SJCRH30 (cell line): Measurements from ENCODE around the gene IGIP. TPM values are rescaled to one million over a fixed set of nuclear protein-coding genes. Genes with fewer than 3 reads are reported as not detected.

Experiments used
- DNase-seq, 2 experiments: peaks; one replicate each; pipeline ENCODE4 v3.0.0-alpha.2; 2015 to 2020
- H3K27ac ChIP-seq: fragments of 250-450 bp; sonication (Bioruptor Pico); 2 replicates; pipeline ENCODE4 v1.5.1; 2020; ENCODE audit warnings: mild to moderate bottlenecking, moderate library complexity
- H3K27me3 ChIP-seq: fragments of 250-450 bp; sonication (Bioruptor Pico); 2 replicates; pipeline ENCODE4 v1.5.1; 2020; ENCODE audit warnings: mild to moderate bottlenecking, moderate library complexity
- H3K36me3 ChIP-seq: fragments of 250-450 bp; sonication (Bioruptor Pico); 2 replicates; pipeline ENCODE4 v1.5.1; 2020; ENCODE audit warnings: mild to moderate bottlenecking, moderate library complexity
- H3K4me1 ChIP-seq: fragments of 250-450 bp; sonication (Bioruptor Pico); 2 replicates; pipeline ENCODE4 v1.5.1; 2020; ENCODE audit warnings: mild to moderate bottlenecking, moderate library complexity
- H3K4me3 ChIP-seq: fragments of 250-450 bp; sonication (Bioruptor Pico); 2 replicates; pipeline ENCODE4 v1.5.1; 2020; ENCODE audit warnings: mild to moderate bottlenecking, moderate library complexity
- H3K9me3 ChIP-seq: fragments of 250-450 bp; sonication (Bioruptor Pico); replicated peaks from 2 replicates; pipeline ENCODE4 v1.5.1; 2020; ENCODE audit warnings: mild to moderate bottlenecking, moderate library complexity
- total RNA-seq: library from RNA; depleted of rRNA; stranded (reverse); fragments of >200 nt; shearing (Covaris generic); gene quantifications from 2 replicates; pipeline ENCODE4 v1.2.3, GENCODE V29; 2014; rRNA removed

Gene IGIP
- 1.5 and 1.6 TPM in 2 replicates for total RNA-seq

GRCh38 chr5:140125637-140126036, at the start of gene IGIP:
TSS of gene IGIP (plus strand) at chr5:140125937. CDS start at chr5:140128477, 2,540 bp downstream.
- Histone ChIP-seq H3K4me3 (no peak within 1 kb of the TSS), H3K4me1 (no peaks in the 10 kb centered on the region), H3K27me3 (no peaks in the 10 kb centered on the region; the same call in 1 of the 2 replicates), H3K27ac (no peak within 1 kb of the TSS), H3K9me3 (no peaks in the 10 kb centered on the region), H3K36me3 (no peaks in the 10 kb centered on the region)
- no peak for DNase-seq

GRCh38 chr5:140076142-140076541, 49.6 kb upstream of the IGIP start:
- Histone ChIP-seq H3K4me3 (no peak overlapping the region), H3K9me3 (no peaks in the 10 kb centered on the region), H3K27ac (no peak overlapping the region), H3K27me3 (0 out of 2 replicates have a peak, but pooled peaks cover 3% of the 10 kb centered on the region), H3K4me1 (no peaks in the 10 kb centered on the region), H3K36me3 (no peaks in the 10 kb centered on the region)
- DNase-seq: no peak

- no peak for DNase-seq
- H3K4me1 ChIP-seq: no peaks in the 10 kb centered on the region
- no peaks in the 10 kb centered on the region for H3K36me3 ChIP-seq
- H3K9me3 ChIP-seq: no peaks in the 10 kb centered on the region
- no peak overlapping the region for H3K27ac ChIP-seq
- 0 out of 2 replicates have a peak, but pooled peaks cover 3% of the 10 kb centered on the region for H3K27me3 ChIP-seq
- H3K4me3 ChIP-seq: no peak overlapping the region
Observed at GRCh38 chr5:140076788-140077187, 48.9 kb upstream of the IGIP start.

- Histone ChIP-seq H3K36me3 (no peaks in the 10 kb centered on the region), H3K4me1 (no peaks in the 10 kb centered on the region), H3K9me3 (no peaks in the 10 kb centered on the region), H3K4me3 (no peak overlapping the region), H3K27ac (no peak overlapping the region), H3K27me3 (peaks cover 4% of the 10 kb centered on the region; the same call in 1 of the 2 replicates)
- DNase-seq: no peak
Observed at GRCh38 chr5:140083120-140083519, 42.6 kb upstream of the IGIP start.

GRCh38 chr5:140083650-140084049, 42.1 kb upstream of the IGIP start:
- no peaks in the 10 kb centered on the region for H3K4me1 ChIP-seq
- DNase-seq: no peak

GRCh38 chr5:140084541-140084940, 41.2 kb upstream of the IGIP start:
- peaks cover 3% of the 10 kb centered on the region; the same call in 1 of the 2 replicates for H3K9me3 ChIP-seq
- H3K27ac ChIP-seq: no peak overlapping the region
- no peak for DNase-seq
- peaks cover 4% of the 10 kb centered on the region; the same call in 1 of the 2 replicates for H3K27me3 ChIP-seq
- H3K36me3 ChIP-seq: no peaks in the 10 kb centered on the region
- no peak overlapping the region for H3K4me3 ChIP-seq
- H3K4me1 ChIP-seq: no peaks in the 10 kb centered on the region

More at GRCh38 chr5:140083650-140084049, 42.1 kb upstream of the IGIP start:
- Histone ChIP-seq H3K27me3 (peaks cover 4% of the 10 kb centered on the region; the same call in 1 of the 2 replicates), H3K4me3 (no peak overlapping the region), H3K9me3 (no peaks in the 10 kb centered on the region), H3K36me3 (no peaks in the 10 kb centered on the region), H3K27ac (no peak overlapping the region)

- Histone ChIP-seq H3K9me3 (peaks cover 12% of the 10 kb centered on the region), H3K4me1 (no peaks in the 10 kb centered on the region), H3K27me3 (peaks cover 11% of the 10 kb centered on the region), H3K4me3 (no peak overlapping the region), H3K27ac (no peak overlapping the region), H3K36me3 (no peaks in the 10 kb centered on the region)
- no peak for DNase-seq
Observed at GRCh38 chr5:140090251-140090650, 35.5 kb upstream of the IGIP start.

- no peak for DNase-seq
- Histone ChIP-seq H3K9me3 (peaks cover 12% of the 10 kb centered on the region), H3K36me3 (no peaks in the 10 kb centered on the region), H3K4me1 (no peaks in the 10 kb centered on the region), H3K27me3 (peaks cover 7% of the 10 kb centered on the region), H3K4me3 (no peak overlapping the region), H3K27ac (no peak overlapping the region)
Observed at GRCh38 chr5:140093179-140093578, 32.6 kb upstream of the IGIP start.

GRCh38 chr5:140093866-140094265, 31.9 kb upstream of the IGIP start:
- Histone ChIP-seq H3K27me3 (peaks cover 7% of the 10 kb centered on the region), H3K4me1 (no peaks in the 10 kb centered on the region)

GRCh38 chr5:140094889-140095288, 30.8 kb upstream of the IGIP start:
- Histone ChIP-seq H3K36me3 (no peaks in the 10 kb centered on the region), H3K4me3 (no peak overlapping the region), H3K27ac (no peak overlapping the region), H3K9me3 (peaks cover 7% of the 10 kb centered on the region; the same call in 1 of the 2 replicates), H3K27me3 (peaks cover 7% of the 10 kb centered on the region), H3K4me1 (no peaks in the 10 kb centered on the region)
- no peak for DNase-seq

More at GRCh38 chr5:140093866-140094265, 31.9 kb upstream of the IGIP start:
- Histone ChIP-seq H3K36me3 (no peaks in the 10 kb centered on the region), H3K27ac (no peak overlapping the region), H3K9me3 (peaks cover 12% of the 10 kb centered on the region), H3K4me3 (no peak overlapping the region)
- DNase-seq: no peak

GRCh38 chr5:140101179-140101578, 24.6 kb upstream of the IGIP start:
- Histone ChIP-seq H3K9me3 (no peaks in the 10 kb centered on the region), H3K36me3 (no peaks in the 10 kb centered on the region), H3K4me1 (no peaks in the 10 kb centered on the region), H3K27me3 (peaks cover 3% of the 10 kb centered on the region), H3K27ac (no peak overlapping the region), H3K4me3 (no peak overlapping the region)
- DNase-seq: no peak

GRCh38 chr5:140103154-140103553, 22.6 kb upstream of the IGIP start:
- no peak for DNase-seq
- no peak overlapping the region for H3K4me3 ChIP-seq
- H3K36me3 ChIP-seq: no peaks in the 10 kb centered on the region
- H3K9me3 ChIP-seq: no peaks in the 10 kb centered on the region
- no peak overlapping the region for H3K27ac ChIP-seq
- H3K4me1 ChIP-seq: no peaks in the 10 kb centered on the region
- H3K27me3 ChIP-seq: peaks cover 3% of the 10 kb centered on the region

GRCh38 chr5:140104100-140104499, 21.6 kb upstream of the IGIP start:
- Histone ChIP-seq H3K9me3 (no peaks in the 10 kb centered on the region), H3K27me3 (peaks cover 3% of the 10 kb centered on the region), H3K4me3 (no peak overlapping the region), H3K27ac (no peak overlapping the region), H3K4me1 (no peaks in the 10 kb centered on the region), H3K36me3 (no peaks in the 10 kb centered on the region)
- DNase-seq: no peak

- no peaks in the 10 kb centered on the region for H3K4me1 ChIP-seq
- H3K27ac ChIP-seq: no peak overlapping the region
- peaks cover 3% of the 10 kb centered on the region; the same call in 1 of the 2 replicates for H3K27me3 ChIP-seq
- DNase-seq: no peak
- no peaks in the 10 kb centered on the region for H3K36me3 ChIP-seq
- no peaks in the 10 kb centered on the region for H3K9me3 ChIP-seq
- H3K4me3 ChIP-seq: no peak overlapping the region
Observed at GRCh38 chr5:140106101-140106500, 19.6 kb upstream of the IGIP start.

GRCh38 chr5:140106805-140107311, 18.9 kb upstream of the IGIP start:
- peak overlapping the region; percentile 75 for H3K27ac ChIP-seq
- peaks cover 3% of the 10 kb centered on the region; the same call in 1 of the 2 replicates for H3K27me3 ChIP-seq
- DNase-seq: no peak
- H3K36me3 ChIP-seq: no peaks in the 10 kb centered on the region
- H3K4me3 ChIP-seq: peak overlapping the region; percentile 64
- no peaks in the 10 kb centered on the region for H3K9me3 ChIP-seq
- no peaks in the 10 kb centered on the region for H3K4me1 ChIP-seq
